Neural cell (in vitro differentiated cells): Measurements from ENCODE around the gene KCNA10. TPM values are rescaled to one million over a fixed set of nuclear protein-coding genes. Genes with fewer than 3 reads are reported as not detected.

Source experiments
- H2AFZ ChIP-seq: fragments of 200-600, 300-800 bp; sonication (generic), shearing (Covaris generic); 2 replicates; pipeline ENCODE4 v1.6.0; 2014; ENCODE audit warnings: low read depth, mild to moderate bottlenecking, antibody characterized with exemption, low read length, moderate library complexity
- H3F3A ChIP-seq: fragments of 200-600 bp; shearing (Covaris generic); 2 replicates; pipeline ENCODE4 v1.6.1; 2016; ENCODE audit warnings: mild to moderate bottlenecking, moderate library complexity, mixed read lengths, antibody characterized with exemption, low read length; ENCODE audit not compliant: insufficient read depth, poor library complexity, severe bottlenecking
- H3K27ac ChIP-seq: fragments of 200-600, 300-800 bp; sonication (generic), shearing (Covaris generic); 2 replicates; pipeline ENCODE4 v1.5.1; 2014; ENCODE audit warnings: mild to moderate bottlenecking, low read length, moderate library complexity
- H3K27me3 ChIP-seq: fragments of 300-800, 200-600 bp; sonication (generic), shearing (Covaris generic); 2 replicates; pipeline ENCODE4 v1.6.0; 2014; ENCODE audit warnings: mild to moderate bottlenecking, low read depth, low read length, moderate library complexity; ENCODE audit not compliant: insufficient read depth
- H3K36me3 ChIP-seq: fragments of 300-800, 200-600 bp; sonication (generic), shearing (Covaris generic); 2 replicates; pipeline ENCODE4 v1.5.1; 2014; ENCODE audit warnings: mild to moderate bottlenecking, antibody characterized with exemption, low read length, moderate library complexity; ENCODE audit not compliant: insufficient read depth
- H3K4me2 ChIP-seq: fragments of 300-800, 200-600 bp; sonication (generic), shearing (Covaris generic); 2 replicates; pipeline ENCODE4 v1.6.0; 2014; ENCODE audit warnings: mild to moderate bottlenecking, low read length
- H3K4me3 ChIP-seq: fragments of 300-800, 200-600 bp; sonication (generic), shearing (Covaris generic); 2 replicates; pipeline ENCODE4 v1.5.1; 2014; ENCODE audit warnings: mild to moderate bottlenecking, low read length, moderate library complexity
- H3K79me2 ChIP-seq: fragments of 200-600 bp; shearing (Covaris generic); replicated peaks from 2 replicates; pipeline ENCODE4 v1.6.0; 2014; ENCODE audit warnings: mild to moderate bottlenecking, low read length, moderate library complexity; ENCODE audit not compliant: insufficient read depth
- H3K9ac ChIP-seq: fragments of 300-800, 200-600 bp; sonication (generic), shearing (Covaris generic); 2 replicates; pipeline ENCODE4 v1.6.1; 2016; ENCODE audit warnings: mild to moderate bottlenecking, low read length, mixed read lengths
- H3K9me2 ChIP-seq: fragments of 200-600 bp; shearing (Covaris generic); 2 replicates; pipeline ENCODE4 v1.6.1; 2016; ENCODE audit warnings: mild to moderate bottlenecking, low read length, mixed read lengths; ENCODE audit not compliant: insufficient read depth
- H3K9me3 ChIP-seq: fragments of 200-600, 300-800 bp; sonication (generic), shearing (Covaris generic); 2 replicates; pipeline ENCODE4 v1.6.1; 2016; ENCODE audit warnings: mild to moderate bottlenecking, mixed run types, low read length, moderate library complexity, mixed read lengths
- H4K20me1 ChIP-seq: fragments of 200-600 bp; shearing (Covaris generic); 2 replicates; pipeline ENCODE4 v1.6.1; 2016; ENCODE audit warnings: mild to moderate bottlenecking, mixed run types; ENCODE audit not compliant: insufficient read depth
- EP300 ChIP-seq: fragments of 450-650 bp; conservative IDR thresholded peaks from 2 replicates; pipeline ENCODE4 v1.6.1; 2014; ENCODE audit warnings: antibody characterized with exemption, mild to moderate bottlenecking, moderate library complexity; ENCODE audit not compliant: poor library complexity, severe bottlenecking
- EZH2 ChIP-seq: fragments of 200-600, 300-800 bp; shearing (Covaris generic), sonication (generic); IDR thresholded peaks from 2 replicates; pipeline ENCODE4 v1.6.1; 2014; ENCODE audit warnings: antibody characterized with exemption, low read length, borderline replicate concordance, mild to moderate bottlenecking; ENCODE audit not compliant: insufficient read depth, poor library complexity, severe bottlenecking
- MXI1 ChIP-seq: fragments of 450-650 bp; conservative IDR thresholded peaks from 2 replicates; pipeline ENCODE4 v1.6.1; 2014; ENCODE audit warnings: antibody characterized with exemption, mild to moderate bottlenecking; ENCODE audit not compliant: poor library complexity, severe bottlenecking
- POLR2AphosphoS5 ChIP-seq: IDR thresholded peaks from 2 replicates; pipeline ENCODE4 v1.6.1; 2012
- RAD21 ChIP-seq: fragments of 450-650 bp; conservative IDR thresholded peaks from 2 replicates; pipeline ENCODE4 v1.6.1; 2014; ENCODE audit warnings: antibody characterized with exemption, mild to moderate bottlenecking, moderate library complexity
- SMC3 ChIP-seq: fragments of 450-650 bp; conservative IDR thresholded peaks from 2 replicates; pipeline ENCODE4 v1.6.1; 2014; ENCODE audit warnings: antibody characterized with exemption, mild to moderate bottlenecking, moderate library complexity; ENCODE audit not compliant: poor library complexity
- TAF1 ChIP-seq: IDR thresholded peaks from 2 replicates; pipeline ENCODE4 v1.6.1; 2012; ENCODE audit warnings: low read depth
- polyA plus RNA-seq: library from polyadenylated mRNA; depleted of rRNA; stranded (reverse); fragments of >200 nt; gene quantifications from 2 replicates; pipeline ENCODE4 v1.2.3, GENCODE V29; 2014
- TF ChIP-seq, protein P1 (sequence below): fragments of 450-650 bp; IDR thresholded peaks from 2 replicates; pipeline ENCODE4 v1.5.1; 2014; ENCODE audit warnings: antibody characterized with exemption, mild to moderate bottlenecking, moderate library complexity; ENCODE audit not compliant: poor library complexity, severe bottlenecking
- TF ChIP-seq, protein P2 (sequence below): IDR thresholded peaks from 2 replicates; pipeline ENCODE4 v1.6.1; 2012; ENCODE audit warnings: borderline replicate concordance

The KCNA10 gene
- polyA plus RNA-seq, 1 donor from 2014 or later = not detected

DNA sequence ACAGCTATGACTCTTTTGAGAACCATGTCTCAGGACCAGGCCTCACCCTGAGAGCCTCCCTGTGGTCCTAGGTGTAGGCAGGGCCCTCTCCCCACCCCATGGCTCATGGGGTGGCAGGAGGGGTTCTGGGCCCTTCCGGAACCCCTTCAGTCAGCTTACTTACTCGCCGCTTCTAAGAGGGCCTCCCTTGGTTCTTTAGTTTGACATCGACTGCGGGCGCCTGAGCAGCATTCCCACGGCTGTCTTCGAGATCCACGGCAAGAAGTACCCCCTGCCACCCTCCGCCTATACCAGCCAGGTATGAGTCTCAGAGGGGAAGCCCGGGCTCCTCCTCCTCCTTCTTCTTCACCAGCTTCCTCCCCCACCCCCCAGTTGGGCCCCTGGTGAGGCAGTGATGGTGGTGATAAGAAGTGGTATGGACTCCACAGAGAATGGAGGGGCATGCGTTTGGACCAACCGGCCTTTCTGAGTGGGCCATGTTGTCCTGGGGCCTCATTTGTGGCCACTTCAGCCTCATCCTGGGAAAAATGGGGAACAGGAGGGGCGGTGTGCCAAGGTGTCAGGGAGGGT is 28.9 kb downstream of the KCNA10 start:
- H3K4me2 ChIP-seq = no peak overlapping the region
- no peak overlapping the region for H2AFZ ChIP-seq
- H3K79me2 ChIP-seq = no peaks in the 10 kb centered on the region
- H3K9ac ChIP-seq = no peak overlapping the region
- no peak overlapping the region for H3K4me3 ChIP-seq
- no peak overlapping the region for H3K27ac ChIP-seq
- no peaks in the 10 kb centered on the region for H3K9me2 ChIP-seq
- no peaks in the 10 kb centered on the region for H4K20me1 ChIP-seq
- no peak for TF ChIP-seq MXI1
- no peak for TF ChIP-seq EP300
- no peak for TF ChIP-seq RAD21
- TF ChIP-seq SMC3 = no peak
- TF ChIP-seq, protein P1, sequence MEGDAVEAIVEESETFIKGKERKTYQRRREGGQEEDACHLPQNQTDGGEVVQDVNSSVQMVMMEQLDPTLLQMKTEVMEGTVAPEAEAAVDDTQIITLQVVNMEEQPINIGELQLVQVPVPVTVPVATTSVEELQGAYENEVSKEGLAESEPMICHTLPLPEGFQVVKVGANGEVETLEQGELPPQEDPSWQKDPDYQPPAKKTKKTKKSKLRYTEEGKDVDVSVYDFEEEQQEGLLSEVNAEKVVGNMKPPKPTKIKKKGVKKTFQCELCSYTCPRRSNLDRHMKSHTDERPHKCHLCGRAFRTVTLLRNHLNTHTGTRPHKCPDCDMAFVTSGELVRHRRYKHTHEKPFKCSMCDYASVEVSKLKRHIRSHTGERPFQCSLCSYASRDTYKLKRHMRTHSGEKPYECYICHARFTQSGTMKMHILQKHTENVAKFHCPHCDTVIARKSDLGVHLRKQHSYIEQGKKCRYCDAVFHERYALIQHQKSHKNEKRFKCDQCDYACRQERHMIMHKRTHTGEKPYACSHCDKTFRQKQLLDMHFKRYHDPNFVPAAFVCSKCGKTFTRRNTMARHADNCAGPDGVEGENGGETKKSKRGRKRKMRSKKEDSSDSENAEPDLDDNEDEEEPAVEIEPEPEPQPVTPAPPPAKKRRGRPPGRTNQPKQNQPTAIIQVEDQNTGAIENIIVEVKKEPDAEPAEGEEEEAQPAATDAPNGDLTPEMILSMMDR = no peak
- no peak for TF ChIP-seq TAF1
- no peak for TF ChIP-seq POLR2AphosphoS5
- no peak for TF ChIP-seq EZH2
- TF ChIP-seq, protein P2, sequence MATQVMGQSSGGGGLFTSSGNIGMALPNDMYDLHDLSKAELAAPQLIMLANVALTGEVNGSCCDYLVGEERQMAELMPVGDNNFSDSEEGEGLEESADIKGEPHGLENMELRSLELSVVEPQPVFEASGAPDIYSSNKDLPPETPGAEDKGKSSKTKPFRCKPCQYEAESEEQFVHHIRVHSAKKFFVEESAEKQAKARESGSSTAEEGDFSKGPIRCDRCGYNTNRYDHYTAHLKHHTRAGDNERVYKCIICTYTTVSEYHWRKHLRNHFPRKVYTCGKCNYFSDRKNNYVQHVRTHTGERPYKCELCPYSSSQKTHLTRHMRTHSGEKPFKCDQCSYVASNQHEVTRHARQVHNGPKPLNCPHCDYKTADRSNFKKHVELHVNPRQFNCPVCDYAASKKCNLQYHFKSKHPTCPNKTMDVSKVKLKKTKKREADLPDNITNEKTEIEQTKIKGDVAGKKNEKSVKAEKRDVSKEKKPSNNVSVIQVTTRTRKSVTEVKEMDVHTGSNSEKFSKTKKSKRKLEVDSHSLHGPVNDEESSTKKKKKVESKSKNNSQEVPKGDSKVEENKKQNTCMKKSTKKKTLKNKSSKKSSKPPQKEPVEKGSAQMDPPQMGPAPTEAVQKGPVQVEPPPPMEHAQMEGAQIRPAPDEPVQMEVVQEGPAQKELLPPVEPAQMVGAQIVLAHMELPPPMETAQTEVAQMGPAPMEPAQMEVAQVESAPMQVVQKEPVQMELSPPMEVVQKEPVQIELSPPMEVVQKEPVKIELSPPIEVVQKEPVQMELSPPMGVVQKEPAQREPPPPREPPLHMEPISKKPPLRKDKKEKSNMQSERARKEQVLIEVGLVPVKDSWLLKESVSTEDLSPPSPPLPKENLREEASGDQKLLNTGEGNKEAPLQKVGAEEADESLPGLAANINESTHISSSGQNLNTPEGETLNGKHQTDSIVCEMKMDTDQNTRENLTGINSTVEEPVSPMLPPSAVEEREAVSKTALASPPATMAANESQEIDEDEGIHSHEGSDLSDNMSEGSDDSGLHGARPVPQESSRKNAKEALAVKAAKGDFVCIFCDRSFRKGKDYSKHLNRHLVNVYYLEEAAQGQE = no peak
- H3K9me3 ChIP-seq = no peaks in the 10 kb centered on the region
- no peaks in the 10 kb centered on the region for H3K27me3 ChIP-seq
- H3F3A ChIP-seq = no peaks in the 10 kb centered on the region
- no peaks in the 10 kb centered on the region for H3K36me3 ChIP-seq

DNA sequence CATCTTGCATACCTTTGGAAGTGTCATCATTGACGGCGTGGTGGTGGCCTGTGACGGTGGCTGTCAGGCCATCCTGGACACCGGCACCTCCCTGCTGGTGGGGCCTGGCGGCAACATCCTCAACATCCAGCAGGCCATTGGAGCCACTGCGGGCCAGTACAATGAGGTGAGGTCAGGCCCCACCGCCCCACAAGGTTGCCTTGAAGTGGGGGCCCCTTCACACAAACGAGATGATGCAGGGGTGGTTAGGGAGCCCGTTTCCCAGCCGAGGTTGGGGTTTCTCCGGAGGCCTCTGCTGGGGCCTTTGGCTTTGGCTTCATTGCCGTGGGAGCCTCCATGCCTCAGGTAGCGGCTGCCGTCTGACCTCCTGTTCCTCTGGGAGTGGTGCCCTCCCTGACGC is 29.6 kb downstream of the KCNA10 start:
- Histone ChIP-seq H3K4me2 (no peak overlapping the region), H3K27me3 (no peaks in the 10 kb centered on the region), H3K9me3 (no peaks in the 10 kb centered on the region), H3K27ac (no peak overlapping the region), H3K4me3 (no peak overlapping the region), H3K79me2 (no peaks in the 10 kb centered on the region), H3K9me2 (no peaks in the 10 kb centered on the region), H3F3A (no peaks in the 10 kb centered on the region), H2AFZ (no peak overlapping the region), H4K20me1 (no peaks in the 10 kb centered on the region), H3K36me3 (no peaks in the 10 kb centered on the region), H3K9ac (no peak overlapping the region)
- TF ChIP-seq EZH2 (no peak), TAF1 (no peak), MXI1 (no peak), POLR2AphosphoS5 (no peak), EP300 (no peak)
- TF ChIP-seq, protein P1 = no peak
